B cell (primary cell): ENCODE measurements around the gene SLC48A1.

Source experiments
- CTCF ChIP-seq: fragments of 200-600 bp; IDR thresholded peaks from one replicate; pipeline ENCODE4 v1.8.0; 2022; ENCODE audit warnings: antibody characterized with exemption, mild to moderate bottlenecking
- EZH2 ChIP-seq: IDR thresholded peaks from 2 replicates; pipeline ENCODE4 v1.6.1; 2012; ENCODE audit warnings: borderline replicate concordance, low read depth, mild to moderate bottlenecking, moderate library complexity, low read length; ENCODE audit not compliant: insufficient read depth, poor library complexity, severe bottlenecking

GRCh38 chr12:47744778-47745436, 28.1 kb upstream of the SLC48A1 start:
- TF ChIP-seq CTCF: no peak
- no peak for TF ChIP-seq EZH2
